ENCODE data around the gene CNTNAP2.

DNA sequence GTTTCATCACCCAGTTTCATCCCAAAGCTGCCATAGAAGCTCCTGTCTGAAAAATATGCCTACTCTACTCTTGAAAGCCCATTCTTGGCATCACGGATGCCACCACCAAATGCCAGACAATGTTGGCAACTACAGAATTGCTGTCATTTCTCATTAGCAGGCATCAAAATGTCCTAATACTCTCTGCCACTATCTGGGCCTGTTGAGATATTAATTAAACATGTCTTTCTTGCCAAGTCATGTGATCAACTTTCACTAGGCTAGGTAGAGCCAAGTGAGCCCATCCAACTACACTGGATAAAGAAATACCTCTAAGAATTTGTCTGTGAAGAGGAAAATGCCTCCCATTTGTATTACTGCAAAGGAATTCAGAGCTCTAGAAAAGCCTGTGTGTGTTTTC lies 1380.6 kb downstream of the CNTNAP2 start:
- TF ChIP-seq, protein P1, sequence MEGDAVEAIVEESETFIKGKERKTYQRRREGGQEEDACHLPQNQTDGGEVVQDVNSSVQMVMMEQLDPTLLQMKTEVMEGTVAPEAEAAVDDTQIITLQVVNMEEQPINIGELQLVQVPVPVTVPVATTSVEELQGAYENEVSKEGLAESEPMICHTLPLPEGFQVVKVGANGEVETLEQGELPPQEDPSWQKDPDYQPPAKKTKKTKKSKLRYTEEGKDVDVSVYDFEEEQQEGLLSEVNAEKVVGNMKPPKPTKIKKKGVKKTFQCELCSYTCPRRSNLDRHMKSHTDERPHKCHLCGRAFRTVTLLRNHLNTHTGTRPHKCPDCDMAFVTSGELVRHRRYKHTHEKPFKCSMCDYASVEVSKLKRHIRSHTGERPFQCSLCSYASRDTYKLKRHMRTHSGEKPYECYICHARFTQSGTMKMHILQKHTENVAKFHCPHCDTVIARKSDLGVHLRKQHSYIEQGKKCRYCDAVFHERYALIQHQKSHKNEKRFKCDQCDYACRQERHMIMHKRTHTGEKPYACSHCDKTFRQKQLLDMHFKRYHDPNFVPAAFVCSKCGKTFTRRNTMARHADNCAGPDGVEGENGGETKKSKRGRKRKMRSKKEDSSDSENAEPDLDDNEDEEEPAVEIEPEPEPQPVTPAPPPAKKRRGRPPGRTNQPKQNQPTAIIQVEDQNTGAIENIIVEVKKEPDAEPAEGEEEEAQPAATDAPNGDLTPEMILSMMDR (IDR thresholded peaks at IDR 0.05), result no peak
- TF ChIP-seq POLR2A (IDR thresholded peaks at IDR 0.05) (no peak), EP300 (IDR thresholded peaks at IDR 0.05) (no peak)

Data from tibial nerve (tissue), 4 donors.